DOHH2 (cell line): Measurements from ENCODE around the gene MTMR8.

ENCODE experiments used
- EZH2phosphoT487 ChIP-seq: fragments of 200-600 bp; sonication (generic); IDR thresholded peaks from 2 replicates; pipeline ENCODE4 v1.6.1; 2017; ENCODE audit warnings: borderline replicate concordance, mild to moderate bottlenecking, antibody characterized with exemption, low read length, moderate library complexity, mixed read lengths
- TF ChIP-seq, protein P1 (sequence below): fragments of 200-600 bp; sonication (generic); IDR thresholded peaks from one replicate; pipeline ENCODE4 v1.5.1; 2014; ENCODE audit warnings: antibody characterized with exemption, mild to moderate bottlenecking, low read depth, low read length; ENCODE audit not compliant: poor library complexity, severe bottlenecking

GRCh38 chrX:64350521-64350920 is 44.7 kb downstream of the MTMR8 start:
- TF ChIP-seq, protein P1, sequence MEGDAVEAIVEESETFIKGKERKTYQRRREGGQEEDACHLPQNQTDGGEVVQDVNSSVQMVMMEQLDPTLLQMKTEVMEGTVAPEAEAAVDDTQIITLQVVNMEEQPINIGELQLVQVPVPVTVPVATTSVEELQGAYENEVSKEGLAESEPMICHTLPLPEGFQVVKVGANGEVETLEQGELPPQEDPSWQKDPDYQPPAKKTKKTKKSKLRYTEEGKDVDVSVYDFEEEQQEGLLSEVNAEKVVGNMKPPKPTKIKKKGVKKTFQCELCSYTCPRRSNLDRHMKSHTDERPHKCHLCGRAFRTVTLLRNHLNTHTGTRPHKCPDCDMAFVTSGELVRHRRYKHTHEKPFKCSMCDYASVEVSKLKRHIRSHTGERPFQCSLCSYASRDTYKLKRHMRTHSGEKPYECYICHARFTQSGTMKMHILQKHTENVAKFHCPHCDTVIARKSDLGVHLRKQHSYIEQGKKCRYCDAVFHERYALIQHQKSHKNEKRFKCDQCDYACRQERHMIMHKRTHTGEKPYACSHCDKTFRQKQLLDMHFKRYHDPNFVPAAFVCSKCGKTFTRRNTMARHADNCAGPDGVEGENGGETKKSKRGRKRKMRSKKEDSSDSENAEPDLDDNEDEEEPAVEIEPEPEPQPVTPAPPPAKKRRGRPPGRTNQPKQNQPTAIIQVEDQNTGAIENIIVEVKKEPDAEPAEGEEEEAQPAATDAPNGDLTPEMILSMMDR: no peak
- no peak for TF ChIP-seq EZH2phosphoT487
